Stimulated activated CD4-positive, alpha-beta T cell treated with anti-CD3 and anti-CD28 coated beads, Interleukin-2, amount 100 ng/mL, for 4 hours (primary cell): ENCODE results near the gene SLMAP.

ENCODE experiments used
- DNase-seq: peaks from one replicate; pipeline ENCODE4 v3.0.0-alpha.2; 2020; ENCODE audit warnings: low read depth

SLMAP gene

GRCh38 chr3:57755741-57756527 lies at the start of gene SLMAP:
Gene SLMAP, plus strand, starts transcription at chr3:57756309. Its CDS starts 1,343 bp downstream, at chr3:57757652.
- DNase-seq: peak; percentile 94

- DNase-seq: no peak
These were observed 49.6 kb upstream of the SLMAP start for GRCh38 chr3:57706462-57706861.

GRCh38 chr3:57709031-57709430 lies 47.1 kb upstream of the SLMAP start:
- DNase-seq: no peak

- DNase-seq: no peak
These were observed 46.5 kb upstream of the SLMAP start for GRCh38 chr3:57709559-57709958.

- DNase-seq: no peak
These were observed 40.4 kb upstream of the SLMAP start for GRCh38 chr3:57715686-57716085.

- no peak for DNase-seq
These were observed 38.8 kb upstream of the SLMAP start for GRCh38 chr3:57717205-57717868.

GRCh38 chr3:57718118-57718517 lies 38.0 kb upstream of the SLMAP start:
- DNase-seq: no peak

GRCh38 chr3:57726397-57726796 lies 29.7 kb upstream of the SLMAP start:
- DNase-seq: no peak

GRCh38 chr3:57727106-57727505 lies 29.0 kb upstream of the SLMAP start:
- no peak for DNase-seq

GRCh38 chr3:57729334-57730045 lies 26.6 kb upstream of the SLMAP start:
- no peak for DNase-seq

- DNase-seq: no peak
These were observed 25.4 kb upstream of the SLMAP start for GRCh38 chr3:57730682-57731081.

- no peak for DNase-seq
These were observed 24.8 kb upstream of the SLMAP start for GRCh38 chr3:57731311-57731710.

- DNase-seq: no peak
These were observed 22.3 kb upstream of the SLMAP start for GRCh38 chr3:57733790-57734189.

- DNase-seq: no peak
These were observed 20.7 kb upstream of the SLMAP start for GRCh38 chr3:57735405-57735804.

GRCh38 chr3:57737840-57738239 lies 18.3 kb upstream of the SLMAP start:
- DNase-seq: no peak

- DNase-seq: no peak
These were observed 17.7 kb upstream of the SLMAP start for GRCh38 chr3:57738391-57738790.

GRCh38 chr3:57740027-57740426 lies 16.1 kb upstream of the SLMAP start:
- DNase-seq: no peak

GRCh38 chr3:57743496-57743895 lies 12.6 kb upstream of the SLMAP start:
- DNase-seq: no peak

GRCh38 chr3:57745101-57745500 lies 11.0 kb upstream of the SLMAP start:
- DNase-seq: no peak

- DNase-seq: no peak
These were observed 9.7 kb upstream of the SLMAP start for GRCh38 chr3:57746156-57747010.

- no peak for DNase-seq
These were observed 6.6 kb upstream of the SLMAP start for GRCh38 chr3:57749542-57749941.

GRCh38 chr3:57752307-57752706 lies 3.8 kb upstream of the SLMAP start:
- no peak for DNase-seq
